HL-60/S4 treated with phorbol 12-myristate 13-acetate at 8.2 ng/mL for 4 days and 3 days (cell line): ENCODE results near the gene LSS.
"Not testable (repeated sequence)": the region's sequence is repeated elsewhere in the genome, so short reads cannot be mapped to it uniquely, and the experiment has no call there.

Experiments
- in situ Hi-C: fragments of 300-500 bp; cut with MboI; formaldehyde crosslinking; loops from 2 replicates; pipeline ENCODE4 v1.15.0; 2022; ENCODE audit warnings: low sequenced_read_pairs

Gene LSS

DNA sequence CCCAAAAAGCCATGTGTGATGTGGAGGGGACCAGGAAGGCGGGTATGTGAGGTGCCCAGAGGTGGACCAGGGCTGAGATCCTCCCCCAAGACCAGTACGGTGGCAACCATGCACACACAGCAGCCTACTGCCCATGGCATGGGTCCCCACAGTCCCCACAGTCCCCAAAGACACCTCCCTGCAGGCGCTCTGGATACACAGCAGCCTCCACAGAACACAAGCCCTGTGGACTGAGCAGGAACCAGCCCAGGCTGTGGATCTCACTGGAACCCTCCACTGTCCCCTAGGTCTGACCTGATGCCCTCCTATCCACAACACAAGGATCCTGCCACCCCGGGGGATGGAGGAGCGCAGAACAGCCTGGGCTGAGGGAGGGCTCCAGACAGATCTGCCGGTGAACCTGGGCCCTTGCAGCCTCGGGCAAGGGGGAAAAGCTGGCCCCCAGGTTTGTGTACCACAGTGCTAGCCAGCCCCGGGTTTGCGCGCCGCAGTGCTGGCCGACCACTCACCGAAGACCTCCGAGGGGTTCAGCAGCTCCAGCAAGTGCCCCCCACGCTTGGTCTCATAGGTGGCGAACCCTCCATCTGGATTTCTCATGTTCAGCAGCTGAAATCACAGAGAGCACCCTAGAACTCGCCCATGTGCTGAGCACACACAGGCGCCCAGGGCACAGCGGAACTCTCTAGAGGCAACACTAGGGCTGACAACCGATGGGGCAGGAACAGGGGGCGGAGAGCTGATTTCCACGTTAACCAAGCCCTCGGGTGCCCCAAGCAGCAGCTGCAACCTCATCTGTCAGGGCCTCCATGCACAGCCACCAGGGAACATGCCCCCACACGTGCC, 22.2 kb downstream of the LSS start:
- in situ Hi-C loops: no loop called here

DNA sequence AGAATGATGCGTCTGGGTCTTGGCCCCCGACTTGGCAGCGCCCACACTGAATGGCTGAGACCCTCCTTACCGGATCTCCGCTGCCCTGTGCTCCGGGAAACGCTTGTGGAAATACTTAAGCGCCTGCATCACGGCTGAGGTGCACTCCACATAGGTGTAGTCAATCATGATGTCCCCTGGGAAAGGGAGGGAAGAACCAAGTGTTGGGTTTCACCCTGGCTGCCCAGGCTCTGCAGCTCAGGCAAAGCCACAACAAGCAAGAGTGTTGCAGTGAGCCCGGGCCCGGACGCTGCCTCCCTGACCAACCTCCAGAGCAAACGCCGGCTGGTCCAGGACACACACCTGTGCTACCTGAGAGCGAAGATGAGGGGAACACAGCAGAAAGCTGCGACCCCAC, 22.8 kb downstream of the LSS start:
- in situ Hi-C loops: no loop called here

DNA sequence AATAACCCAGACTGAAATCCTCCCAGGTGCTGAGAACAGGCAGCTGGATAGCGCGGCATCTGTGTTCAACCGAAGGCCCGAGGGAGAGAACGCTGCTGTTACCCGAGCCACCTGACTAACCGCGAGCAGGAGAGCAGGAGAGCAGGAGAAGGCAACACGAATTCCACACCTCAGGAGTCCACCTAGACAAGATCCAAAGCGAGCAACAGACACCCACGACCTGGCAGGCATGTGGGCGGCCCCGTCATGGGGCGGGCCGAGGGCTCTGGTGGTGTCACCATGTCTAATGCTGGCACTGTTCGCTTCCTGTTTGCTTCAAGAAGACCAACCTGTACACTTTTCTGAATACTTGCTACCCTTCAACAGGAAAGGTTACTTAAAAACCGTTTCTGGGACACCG, 23.4 kb downstream of the LSS start:
- in situ Hi-C loops: no loop called here

DNA sequence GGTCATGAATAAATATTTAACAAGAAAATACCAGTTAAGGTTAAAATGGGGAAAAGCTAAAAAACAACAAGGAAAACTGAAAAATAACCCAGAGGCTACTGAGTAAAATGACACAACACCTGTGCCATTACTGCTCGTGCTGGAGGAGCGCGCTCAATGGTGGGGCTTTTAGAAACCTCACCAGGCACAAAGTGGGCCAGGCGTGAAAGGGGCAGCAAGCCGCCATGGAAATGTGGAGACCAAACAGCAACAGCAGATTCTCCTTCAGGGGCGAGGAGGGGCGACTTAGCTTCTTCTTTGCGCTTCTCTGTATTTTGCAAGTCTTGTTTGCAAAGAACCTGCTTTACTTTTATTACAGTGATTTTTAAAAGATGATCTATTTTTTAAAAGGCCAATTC, 25.4 kb downstream of the LSS start:
- in situ Hi-C loops: no loop called here

DNA sequence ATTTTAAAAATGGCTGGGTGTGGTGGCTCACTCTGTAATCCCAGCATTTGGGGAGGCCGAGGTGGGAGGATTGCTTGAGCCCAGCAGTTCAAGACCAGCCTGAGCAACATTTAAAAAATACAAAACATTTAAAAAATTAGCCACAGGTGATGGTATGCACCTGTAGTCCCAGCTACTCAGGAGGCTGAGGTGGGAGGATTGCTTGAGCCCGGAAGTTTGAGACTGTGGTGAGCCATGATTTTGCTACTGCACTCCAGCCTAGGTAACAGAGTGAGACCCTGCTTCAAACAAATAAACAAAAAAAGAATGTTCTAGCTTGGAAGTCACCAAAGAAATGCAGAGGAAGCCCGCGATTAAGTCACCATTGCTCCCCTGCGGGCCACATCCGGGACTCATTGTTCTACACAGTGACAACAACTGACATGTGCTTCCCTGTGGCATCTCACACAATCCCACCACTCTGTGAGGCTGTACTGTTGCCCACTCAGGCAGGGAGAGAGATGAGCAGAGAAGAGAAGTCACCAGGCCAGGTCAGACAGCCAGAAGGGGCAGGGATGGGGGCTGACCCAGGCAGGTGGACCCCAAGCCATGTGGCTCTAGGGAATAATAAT, 25.9 kb downstream of the LSS start:
- in situ Hi-C loops: no loop called here

DNA sequence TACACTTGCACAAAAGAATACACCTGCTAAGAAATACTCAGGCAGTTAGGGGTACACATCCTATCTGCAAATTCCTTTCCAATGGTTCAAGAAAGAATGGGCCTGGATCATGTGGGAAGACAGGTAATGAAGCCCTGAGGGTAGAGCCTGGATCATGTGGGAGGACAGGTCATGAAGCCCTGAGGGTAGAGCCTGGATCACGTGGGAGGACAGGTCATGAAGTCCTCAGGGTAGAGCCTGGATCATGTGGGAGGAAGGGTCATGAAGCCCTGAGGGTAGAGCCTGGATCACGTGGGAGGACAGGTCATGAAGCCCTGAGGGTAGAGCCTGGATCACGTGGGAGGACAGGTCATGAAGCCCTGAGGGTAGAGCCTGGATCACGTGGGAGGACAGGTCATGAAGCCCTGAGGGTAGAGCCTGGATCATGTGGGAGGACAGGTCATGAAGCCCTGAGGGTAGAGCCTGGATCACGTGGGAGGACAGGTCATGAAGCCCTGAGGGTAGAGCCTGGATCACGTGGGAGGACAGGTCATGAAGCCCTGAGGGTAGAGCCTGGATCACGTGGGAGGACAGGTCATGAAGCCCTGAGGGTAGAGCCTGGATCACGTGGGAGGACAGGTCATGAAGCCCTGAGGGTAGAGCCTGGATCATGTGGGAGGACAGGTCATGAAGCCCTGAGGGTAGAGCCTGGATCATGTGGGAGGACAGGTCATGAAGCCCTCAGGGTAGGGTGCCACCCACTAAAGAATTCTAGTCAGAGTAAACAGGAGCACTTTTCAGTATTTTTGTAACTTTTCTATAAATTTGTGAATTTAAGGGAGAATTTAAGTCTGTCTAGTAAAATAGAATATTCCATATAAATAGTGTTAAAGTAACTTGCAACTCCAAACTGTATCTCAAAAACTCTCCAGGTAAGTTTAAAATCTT, 27.4 kb downstream of the LSS start:
- in situ Hi-C loops: not testable (repeated sequence)

DNA sequence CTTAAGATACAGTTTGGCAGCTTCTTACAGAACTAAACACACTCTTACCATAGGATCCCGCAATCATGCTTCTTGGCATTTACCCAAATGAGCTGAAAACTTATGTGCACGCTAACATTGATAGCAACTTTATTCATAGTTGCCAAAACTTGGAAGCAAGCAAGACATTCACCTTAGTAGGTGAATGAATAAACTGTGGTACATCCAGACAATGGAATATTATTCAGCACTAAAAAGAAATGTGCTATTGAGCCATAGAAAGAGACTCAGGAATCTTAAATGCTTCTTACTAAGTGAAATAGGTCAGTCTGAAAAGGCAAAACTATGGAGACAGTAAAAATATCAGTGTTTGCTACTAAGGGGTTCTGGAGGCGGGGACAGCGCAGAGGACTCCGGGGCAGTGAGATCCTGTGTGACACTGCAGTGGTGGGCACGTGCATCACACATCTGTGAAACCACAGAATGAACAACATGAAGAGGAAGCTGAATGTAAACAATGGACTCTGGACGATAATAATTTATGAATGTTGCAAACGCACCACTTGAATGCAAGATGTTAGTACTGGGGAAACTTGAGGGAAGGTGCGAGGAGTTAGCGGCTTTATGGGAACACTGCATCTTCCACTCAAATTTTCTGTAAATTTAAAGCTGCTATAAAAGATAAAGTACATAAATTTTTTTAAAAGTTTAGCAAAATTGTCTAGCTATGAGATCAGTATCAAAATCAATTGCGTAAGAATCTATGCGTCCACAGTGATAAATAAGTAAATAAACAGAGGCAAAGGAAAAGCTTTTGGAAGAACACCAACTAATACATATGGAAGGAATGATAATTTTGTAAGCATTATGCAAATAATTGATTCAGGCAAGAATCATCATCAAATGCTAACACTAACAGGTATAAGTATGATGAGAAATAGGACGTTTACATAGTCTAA, 28.9 kb downstream of the LSS start:
- in situ Hi-C loops: no loop called here

DNA sequence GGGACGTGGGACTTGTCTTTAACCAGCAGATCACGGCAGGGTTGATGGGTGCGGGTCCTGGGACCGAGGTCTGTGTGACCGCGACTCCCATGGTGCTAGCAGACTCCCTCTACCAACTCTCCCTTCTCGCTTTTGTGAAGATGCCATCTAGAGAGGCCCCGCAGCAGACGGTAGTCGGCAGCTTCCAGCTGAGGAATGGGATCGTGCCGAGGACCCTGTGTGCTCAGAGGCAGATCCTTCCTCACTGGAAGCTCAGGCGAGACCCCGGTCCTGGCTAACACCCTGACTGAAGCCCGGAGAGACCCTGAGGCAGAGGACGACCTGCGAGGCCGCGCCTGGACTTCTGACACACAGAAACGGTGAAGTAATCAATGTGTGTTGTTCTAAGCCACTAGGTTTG, 31.8 kb downstream of the LSS start:
- in situ Hi-C loops: no loop called here

DNA sequence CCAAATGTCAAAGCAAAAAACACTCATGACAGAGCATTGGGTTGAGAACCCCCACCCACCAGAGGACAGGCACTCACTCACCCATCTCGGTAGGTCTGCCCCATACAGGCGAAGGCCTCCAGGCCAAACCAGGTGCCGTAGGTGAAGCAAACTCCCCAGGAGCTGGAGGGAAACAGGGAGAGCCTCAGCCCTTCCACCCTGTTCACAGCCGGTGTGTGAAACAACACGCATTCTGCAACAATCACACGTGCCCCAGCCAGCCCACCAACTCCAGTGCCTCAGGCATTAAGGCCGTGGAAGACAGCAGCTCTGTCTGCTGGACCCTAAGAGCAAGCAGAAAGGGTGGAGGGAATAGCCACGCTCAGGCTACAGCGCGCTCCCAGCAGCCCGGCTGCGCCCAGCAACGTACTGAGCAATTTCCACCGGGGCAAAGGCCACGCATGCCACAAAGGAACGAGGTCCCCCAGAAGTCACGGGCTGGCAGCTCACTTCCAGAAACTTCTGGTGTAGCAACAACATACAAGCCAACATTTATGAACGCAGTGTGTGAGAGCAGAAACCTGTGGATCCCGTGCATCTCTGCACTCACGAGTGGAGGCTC, 32.9 kb downstream of the LSS start:
- in situ Hi-C loops: no loop called here

DNA sequence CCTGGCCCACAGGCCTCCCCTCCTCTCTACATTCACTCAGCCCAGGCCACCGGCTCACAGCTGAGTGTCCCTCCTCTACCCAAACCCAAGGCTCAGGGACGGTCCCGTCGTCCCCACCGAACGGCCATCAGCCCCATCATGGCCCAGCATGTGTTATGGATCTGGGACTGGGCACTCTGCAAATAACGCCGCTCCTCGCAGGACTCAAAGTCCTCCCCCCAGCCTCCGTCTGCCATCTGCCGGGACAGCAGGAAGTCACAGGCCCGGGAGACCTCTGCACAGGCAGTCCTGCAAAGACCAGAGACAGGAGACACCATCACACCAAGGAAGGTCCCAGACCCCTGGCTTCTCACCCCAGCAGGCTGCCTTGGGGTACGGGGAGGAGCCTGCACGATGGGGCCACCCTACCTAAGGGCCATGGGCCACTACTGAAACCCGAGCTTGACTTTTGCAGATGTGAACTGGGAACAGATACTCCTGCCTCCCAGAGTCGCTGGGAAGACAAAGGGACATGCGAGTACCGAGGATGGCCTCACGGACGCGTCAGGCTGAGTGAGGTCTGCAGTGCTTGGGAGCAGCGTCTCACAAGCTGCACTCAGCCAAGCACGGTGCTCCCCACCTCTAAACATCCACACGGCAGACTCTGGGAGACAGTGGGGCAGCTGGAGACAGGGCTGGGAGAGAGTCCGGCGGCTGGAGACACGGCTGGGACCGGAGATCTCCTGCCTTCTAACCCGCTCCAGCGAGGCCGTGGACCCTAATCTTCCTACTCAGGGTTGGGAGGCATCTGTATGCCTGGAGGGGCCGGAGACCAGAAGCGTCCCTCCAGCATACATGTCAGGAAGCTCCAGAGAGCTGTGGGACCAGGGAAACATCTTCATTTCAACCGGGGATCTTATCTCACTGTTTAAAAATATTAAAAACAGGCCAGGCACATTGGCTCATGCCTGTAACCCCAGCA, 33.9 kb downstream of the LSS start:
- in situ Hi-C loops: no loop called here

DNA sequence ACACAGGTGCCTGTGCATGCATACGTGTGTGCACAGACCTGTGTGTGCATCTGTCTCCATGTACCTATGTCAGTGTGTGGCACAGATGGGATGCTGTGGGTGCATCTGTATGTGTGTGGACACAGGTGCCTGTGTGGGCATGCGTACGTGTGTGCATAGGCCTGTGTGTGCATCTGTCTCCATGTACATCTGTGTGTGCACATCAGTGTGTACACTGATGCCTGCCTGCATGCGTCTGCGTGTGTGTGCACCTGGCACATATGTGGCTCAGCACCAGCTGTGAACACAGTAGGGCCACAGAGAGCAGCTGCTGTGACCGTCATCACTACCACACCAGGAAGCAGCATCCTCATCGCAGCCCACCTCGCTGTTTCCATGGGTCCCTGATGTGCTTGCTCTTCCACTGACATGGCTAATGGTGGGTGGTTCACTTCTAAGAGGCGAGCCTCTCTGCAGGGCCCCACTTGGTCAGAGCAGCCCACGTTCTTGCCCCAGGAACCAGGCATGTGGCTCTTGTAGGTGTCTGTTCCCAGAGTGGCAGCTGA, 34.7 kb downstream of the LSS start:
- in situ Hi-C loops: no loop called here

DNA sequence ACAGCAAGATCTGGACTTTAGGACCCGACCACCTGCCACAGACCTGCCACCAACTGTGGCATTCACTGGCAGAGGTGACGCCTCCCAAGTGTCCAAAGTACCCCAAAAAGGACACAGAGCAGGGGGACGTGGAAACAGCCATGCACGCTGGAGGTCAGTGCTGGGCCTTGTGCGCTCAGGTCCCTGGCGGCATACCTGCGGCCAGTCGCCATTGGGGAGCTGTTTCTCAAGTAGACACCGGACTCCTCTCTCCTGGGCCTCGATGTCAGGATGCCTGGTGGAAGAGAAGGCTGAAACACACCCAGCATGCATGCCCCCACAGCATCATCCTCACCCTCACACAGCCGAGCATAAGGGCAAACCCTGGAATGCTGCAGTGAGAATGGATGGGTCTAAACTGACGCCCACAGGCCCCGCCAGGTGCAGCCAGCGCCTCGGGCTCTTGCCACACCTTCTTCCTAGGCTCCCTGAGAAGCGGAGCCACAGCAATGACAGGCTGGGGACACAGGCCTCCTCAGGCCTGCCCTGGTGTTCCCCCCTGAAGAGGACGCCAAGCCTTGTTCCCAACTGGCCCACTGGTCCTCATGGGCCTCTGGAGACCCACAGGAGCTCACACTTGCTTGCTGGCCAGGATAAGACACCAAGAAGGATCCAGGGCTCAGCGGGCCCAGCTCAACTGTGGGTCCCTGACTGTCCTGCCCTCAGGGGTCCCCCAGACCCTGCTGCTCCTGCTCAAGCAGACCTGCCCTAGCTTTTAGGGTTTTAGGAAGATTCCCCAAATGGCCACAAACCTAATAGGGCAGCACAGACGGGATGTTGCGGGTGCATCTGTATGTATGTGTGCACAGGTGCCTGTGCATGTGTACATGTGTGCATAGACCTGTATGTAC, 36.6 kb downstream of the LSS start:
- in situ Hi-C loops: no loop called here

DNA sequence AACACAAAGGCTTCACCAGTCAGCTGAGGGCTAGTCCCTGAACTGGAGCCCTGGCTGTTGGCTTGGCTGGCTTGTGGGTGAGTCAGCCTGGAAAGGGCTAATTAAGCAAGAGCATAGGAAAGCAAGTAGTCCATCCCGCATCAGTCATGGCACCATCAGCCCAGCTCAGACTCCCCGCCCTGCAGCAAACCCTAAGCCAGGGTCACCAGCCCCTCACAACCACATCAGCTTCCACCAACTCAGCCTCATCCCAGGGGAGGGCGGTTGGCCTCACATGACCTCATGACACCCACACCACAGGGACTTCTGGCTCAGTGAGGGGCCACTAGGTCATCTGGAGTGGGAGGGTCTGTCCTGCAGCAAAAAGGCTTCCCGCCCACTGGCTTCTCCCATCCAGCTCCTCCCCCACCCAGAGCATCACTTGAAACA, 37.3 kb downstream of the LSS start:
- in situ Hi-C loops: no loop called here

DNA sequence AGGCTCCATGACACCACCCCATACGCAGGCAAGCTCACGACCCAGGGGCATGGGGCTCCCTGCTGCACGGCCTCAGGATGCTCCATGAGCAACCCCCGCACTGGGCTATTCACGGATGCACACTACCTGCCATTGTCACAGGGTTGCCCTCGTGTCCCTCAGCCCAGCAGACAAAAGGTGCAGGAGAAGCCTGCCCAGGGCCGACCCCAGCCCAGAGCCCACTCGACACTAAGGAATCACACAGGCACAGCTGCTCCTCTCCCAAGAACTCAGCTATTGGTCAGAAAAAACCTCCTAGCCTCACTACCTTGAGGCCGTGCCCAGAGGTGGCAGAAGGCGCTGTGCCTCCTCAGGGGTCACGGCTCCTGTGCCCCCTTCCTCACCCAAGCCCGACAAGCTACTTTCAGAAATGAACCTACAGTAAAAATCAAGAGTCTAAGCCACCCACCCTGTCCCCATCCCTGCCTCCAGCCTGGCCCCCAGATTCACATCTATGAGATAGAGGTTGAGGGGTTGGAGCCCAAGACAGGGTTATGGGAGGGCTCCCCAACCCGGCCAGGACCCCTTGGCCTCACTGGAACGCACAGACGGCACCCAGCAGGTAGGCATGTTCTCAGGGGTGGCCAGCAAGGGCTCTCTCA, 38.0 kb downstream of the LSS start:
- in situ Hi-C loops: no loop called here

DNA sequence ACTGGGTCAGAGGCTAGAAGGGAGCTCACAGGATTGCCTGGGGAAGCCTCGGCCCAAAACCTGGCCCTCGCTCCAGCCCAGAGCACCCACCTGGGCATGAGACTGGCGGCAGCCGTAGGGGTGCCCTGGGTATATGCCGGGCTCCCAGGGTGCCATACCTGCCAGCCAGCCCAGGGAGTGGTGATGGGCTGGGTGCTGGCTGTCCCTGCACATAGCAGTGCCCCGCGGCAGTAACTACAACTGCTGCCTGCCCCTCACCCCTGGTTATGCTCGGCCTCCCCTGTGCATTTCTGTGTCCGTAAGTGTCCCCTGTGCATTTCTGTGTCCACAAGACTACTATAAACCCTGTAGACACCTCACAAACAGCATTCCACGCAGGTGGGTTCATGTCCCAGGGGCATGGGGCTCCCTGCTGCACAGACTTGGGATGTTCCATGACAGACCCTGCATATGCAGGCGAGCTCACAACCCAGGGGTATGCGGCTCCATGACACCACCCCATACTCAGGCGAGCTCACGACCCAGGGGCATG, 38.5 kb downstream of the LSS start:
- in situ Hi-C loops: no loop called here

DNA sequence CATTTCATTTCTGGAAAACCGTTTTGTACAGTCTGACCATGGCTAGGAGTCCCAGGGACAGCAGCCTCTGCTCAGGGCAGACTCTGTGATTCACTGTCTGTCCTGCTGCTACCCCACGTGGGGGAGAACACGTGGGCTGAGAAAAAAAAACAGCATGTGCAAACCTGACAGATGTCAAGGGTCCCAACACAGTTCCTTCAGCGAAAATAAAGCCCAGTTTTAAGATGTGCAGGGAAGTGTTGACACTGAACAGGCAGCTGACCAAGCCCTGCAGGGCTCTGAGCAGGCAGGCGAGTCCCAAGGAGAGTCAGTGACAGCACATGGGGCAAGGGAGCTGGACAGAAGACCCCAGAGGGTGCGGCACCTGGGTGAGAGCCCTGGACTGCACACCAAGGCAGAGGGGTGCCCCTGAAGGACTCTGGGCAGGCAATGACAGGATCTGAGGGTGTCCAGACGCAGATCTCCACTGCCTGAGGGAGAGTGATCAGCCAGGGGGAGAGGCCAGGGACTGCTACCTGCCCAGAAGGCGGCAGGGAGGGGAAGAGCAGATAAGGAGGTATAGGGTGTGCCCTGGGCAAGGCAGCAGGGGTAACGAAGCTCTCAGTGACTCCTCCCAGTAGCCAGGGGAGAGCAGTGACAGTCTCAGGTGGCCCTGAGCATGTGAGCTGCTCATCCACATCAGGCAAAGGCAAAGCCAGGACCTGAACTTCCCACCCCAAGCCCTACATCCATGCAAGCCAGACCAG, 39.2 kb downstream of the LSS start:
- in situ Hi-C loops: no loop called here
